ENCODE measurements around the gene AK2.

The AK2 gene

DNA sequence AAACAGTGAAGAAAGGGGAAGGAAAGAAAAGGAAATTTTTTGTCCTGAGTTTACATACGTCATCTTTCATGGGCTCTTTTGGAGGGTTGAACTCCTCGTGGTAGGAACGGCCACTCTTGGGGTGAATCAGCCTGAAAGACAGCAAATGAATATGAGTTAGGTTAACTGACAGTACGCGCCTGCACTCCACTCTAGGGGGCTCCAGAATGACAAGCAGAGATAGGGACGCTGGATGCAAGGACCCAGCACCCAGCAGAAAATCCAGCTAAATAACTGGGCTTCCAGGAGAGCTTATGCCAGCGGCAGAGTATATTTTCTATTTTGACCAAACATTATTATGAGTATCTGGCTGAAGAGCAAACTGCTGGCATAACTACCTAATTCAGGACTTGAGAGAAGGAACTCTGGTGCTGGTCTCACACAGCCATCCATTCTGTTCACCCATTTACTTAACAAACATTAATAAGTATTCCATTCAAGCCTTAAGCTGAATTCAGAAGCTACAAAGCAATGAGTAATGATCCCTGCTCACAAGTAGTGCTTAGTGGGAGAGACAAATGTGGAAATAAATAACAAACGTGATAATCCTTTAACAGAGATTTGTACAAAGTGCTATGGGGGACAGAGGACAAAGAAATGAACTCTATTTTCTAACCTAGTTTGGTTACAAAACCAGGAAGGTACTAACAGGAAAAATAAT lies 22.1 kb downstream of the AK2 start:
- H3K4me1 ChIP-seq (ENCODE audit: control insufficient read depth, insufficient read depth, low read length): no peaks in the 10 kb centered on the region
- H3K9me3 ChIP-seq (ENCODE audit: control insufficient read depth, insufficient read depth, low read depth, low read length): no peaks in the 10 kb centered on the region
- POLR2A ChIA-PET: interaction anchor here (0.6 to 1.6 kb wide), 2 partner anchors 50 to 243 kb away, joined by 3 to 5 read pairs; partner anchors contain the start of gene RNF19B
- H3K36me3 ChIP-seq (ENCODE audit: control insufficient read depth in 2 of 2, insufficient read depth in 1 of 2, low read length in 2 of 2): peaks cover 37 to 83% of the 10 kb centered on the region in 2 experiments
- CTCF ChIA-PET: interaction anchor here (0.6 to 1.5 kb wide), 4 partner anchors 8 to 134 kb away, joined by 3 to 4 read pairs (median 4); no protein-coding TSS in a partner anchor
- H3K4me3 ChIP-seq (ENCODE audit: low read depth, low read length): no peak overlapping the region
- no peak overlapping the region for H3K27ac ChIP-seq (ENCODE audit: extremely low read depth, low read depth, low read length)
- no peak for TF ChIP-seq ZEB2 (tag by site-specific recombination; IDR thresholded peaks at IDR 0.05)
- TF ChIP-seq ZNF610 (tag by site-specific recombination; IDR thresholded peaks at IDR 0.05; ENCODE audit: borderline replicate concordance): no peak
- no peak for TF ChIP-seq BCL11B (tag by site-specific recombination; IDR thresholded peaks at IDR 0.05; ENCODE audit: low read depth)
- TF ChIP-seq ZNF555 (tag by site-specific recombination; conservative IDR thresholded peaks at IDR 0.05): no peak
- no peak for TF ChIP-seq ZNF155 (tag by site-specific recombination; IDR thresholded peaks at IDR 0.05)
- no peak for TF ChIP-seq ZNF501 (tag by site-specific recombination; IDR thresholded peaks at IDR 0.05)
- no peak for TF ChIP-seq ZFP41 (tag by site-specific recombination; IDR thresholded peaks at IDR 0.05; ENCODE audit: borderline replicate concordance)

DNA sequence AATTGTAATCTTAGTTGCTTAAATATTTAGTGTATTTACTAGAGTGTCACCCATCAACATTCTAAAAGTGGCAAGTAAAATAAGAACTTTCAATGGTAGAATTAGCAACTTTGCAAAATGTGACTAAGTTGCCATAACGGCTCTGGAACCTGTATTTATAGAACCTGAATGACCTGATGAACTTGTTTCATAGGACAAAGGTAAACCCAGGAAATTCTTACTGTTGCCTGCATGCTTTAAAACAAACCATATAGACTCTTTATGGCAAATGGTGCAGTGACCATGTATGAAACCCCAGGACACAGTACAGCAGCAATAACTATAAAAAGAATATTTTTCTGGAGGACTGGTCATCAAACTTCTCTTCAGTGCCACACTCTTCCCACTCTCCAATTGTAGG lies 22.9 kb downstream of the AK2 start:
- Histone ChIP-seq H3K36me3 (ENCODE audit: control insufficient read depth in 2 of 2, insufficient read depth in 1 of 2, low read length in 2 of 2) (peaks cover 33 to 83% of the 10 kb centered on the region in 2 experiments), H3K4me3 (ENCODE audit: low read depth, low read length) (no peak overlapping the region), H3K9me3 (ENCODE audit: control insufficient read depth, insufficient read depth, low read depth, low read length) (no peaks in the 10 kb centered on the region), H3K27ac (ENCODE audit: extremely low read depth, low read depth, low read length) (no peak overlapping the region), H3K4me1 (ENCODE audit: control insufficient read depth, insufficient read depth, low read length) (no peaks in the 10 kb centered on the region)
- POLR2A ChIA-PET: no interaction called here
- TF ChIP-seq REPIN1 (tag by site-specific recombination; IDR thresholded peaks at IDR 0.05; ENCODE audit: low read depth) (no peak), ZNF701 (tag by site-specific recombination; IDR thresholded peaks at IDR 0.05) (no peak), ZNF658 (tag by site-specific recombination; IDR thresholded peaks at IDR 0.05) (no peak), ZNF404 (tag by site-specific recombination; IDR thresholded peaks at IDR 0.05) (no peak), ZNF48 (tag by site-specific recombination; IDR thresholded peaks at IDR 0.05) (no peak), ZNF830 (tag by site-specific recombination; IDR thresholded peaks at IDR 0.05; ENCODE audit: low read depth) (no peak), ZNF596 (tag by site-specific recombination; IDR thresholded peaks at IDR 0.05) (no peak), ZNF324 (tag by site-specific recombination; IDR thresholded peaks at IDR 0.05) (no peak), ZNF501 (tag by site-specific recombination; IDR thresholded peaks at IDR 0.05) (no peak), HOXD13 (CRISPR knock-in tag; IDR thresholded peaks at IDR 0.05; ENCODE audit: borderline replicate concordance) (no peak), SP2 (tag by site-specific recombination; IDR thresholded peaks at IDR 0.05) (no peak), ZNF274 (IDR thresholded peaks at IDR 0.05; ENCODE audit: low read length) (no peak), ZNF274 (tag by site-specific recombination; IDR thresholded peaks at IDR 0.05; ENCODE audit: borderline replicate concordance) (no peak)
- TF ChIP-seq, protein P1, sequence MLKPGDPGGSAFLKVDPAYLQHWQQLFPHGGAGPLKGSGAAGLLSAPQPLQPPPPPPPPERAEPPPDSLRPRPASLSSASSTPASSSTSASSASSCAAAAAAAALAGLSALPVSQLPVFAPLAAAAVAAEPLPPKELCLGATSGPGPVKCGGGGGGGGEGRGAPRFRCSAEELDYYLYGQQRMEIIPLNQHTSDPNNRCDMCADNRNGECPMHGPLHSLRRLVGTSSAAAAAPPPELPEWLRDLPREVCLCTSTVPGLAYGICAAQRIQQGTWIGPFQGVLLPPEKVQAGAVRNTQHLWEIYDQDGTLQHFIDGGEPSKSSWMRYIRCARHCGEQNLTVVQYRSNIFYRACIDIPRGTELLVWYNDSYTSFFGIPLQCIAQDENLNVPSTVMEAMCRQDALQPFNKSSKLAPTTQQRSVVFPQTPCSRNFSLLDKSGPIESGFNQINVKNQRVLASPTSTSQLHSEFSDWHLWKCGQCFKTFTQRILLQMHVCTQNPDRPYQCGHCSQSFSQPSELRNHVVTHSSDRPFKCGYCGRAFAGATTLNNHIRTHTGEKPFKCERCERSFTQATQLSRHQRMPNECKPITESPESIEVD (tag by site-specific recombination; IDR thresholded peaks at IDR 0.05): no peak
- TF ChIP-seq, protein P2, sequence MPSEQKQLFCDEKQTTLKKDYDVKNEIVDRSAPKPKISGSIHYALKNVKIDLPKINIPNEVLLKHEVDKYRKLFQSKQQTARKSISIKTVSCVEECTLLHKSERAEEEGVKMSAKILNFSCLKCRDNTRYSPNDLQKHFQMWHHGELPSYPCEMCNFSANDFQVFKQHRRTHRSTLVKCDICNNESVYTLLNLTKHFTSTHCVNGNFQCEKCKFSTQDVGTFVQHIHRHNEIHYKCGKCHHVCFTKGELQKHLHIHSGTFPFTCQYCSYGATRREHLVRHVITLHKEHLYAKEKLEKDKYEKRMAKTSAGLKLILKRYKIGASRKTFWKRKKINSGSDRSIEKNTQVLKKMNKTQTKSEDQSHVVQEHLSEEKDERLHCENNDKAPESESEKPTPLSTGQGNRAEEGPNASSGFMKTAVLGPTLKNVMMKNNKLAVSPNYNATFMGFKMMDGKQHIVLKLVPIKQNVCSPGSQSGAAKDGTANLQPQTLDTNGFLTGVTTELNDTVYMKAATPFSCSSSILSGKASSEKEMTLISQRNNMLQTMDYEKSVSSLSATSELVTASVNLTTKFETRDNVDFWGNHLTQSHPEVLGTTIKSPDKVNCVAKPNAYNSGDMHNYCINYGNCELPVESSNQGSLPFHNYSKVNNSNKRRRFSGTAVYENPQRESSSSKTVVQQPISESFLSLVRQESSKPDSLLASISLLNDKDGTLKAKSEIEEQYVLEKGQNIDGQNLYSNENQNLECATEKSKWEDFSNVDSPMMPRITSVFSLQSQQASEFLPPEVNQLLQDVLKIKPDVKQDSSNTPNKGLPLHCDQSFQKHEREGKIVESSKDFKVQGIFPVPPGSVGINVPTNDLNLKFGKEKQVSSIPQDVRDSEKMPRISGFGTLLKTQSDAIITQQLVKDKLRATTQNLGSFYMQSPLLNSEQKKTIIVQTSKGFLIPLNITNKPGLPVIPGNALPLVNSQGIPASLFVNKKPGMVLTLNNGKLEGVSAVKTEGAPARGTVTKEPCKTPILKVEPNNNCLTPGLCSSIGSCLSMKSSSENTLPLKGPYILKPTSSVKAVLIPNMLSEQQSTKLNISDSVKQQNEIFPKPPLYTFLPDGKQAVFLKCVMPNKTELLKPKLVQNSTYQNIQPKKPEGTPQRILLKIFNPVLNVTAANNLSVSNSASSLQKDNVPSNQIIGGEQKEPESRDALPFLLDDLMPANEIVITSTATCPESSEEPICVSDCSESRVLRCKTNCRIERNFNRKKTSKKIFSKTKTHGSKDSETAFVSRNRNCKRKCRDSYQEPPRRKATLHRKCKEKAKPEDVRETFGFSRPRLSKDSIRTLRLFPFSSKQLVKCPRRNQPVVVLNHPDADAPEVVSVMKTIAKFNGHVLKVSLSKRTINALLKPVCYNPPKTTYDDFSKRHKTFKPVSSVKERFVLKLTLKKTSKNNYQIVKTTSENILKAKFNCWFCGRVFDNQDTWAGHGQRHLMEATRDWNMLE (tag by site-specific recombination; conservative IDR thresholded peaks at IDR 0.05; ENCODE audit: low read depth): no peak
- TF ChIP-seq, protein P3, sequence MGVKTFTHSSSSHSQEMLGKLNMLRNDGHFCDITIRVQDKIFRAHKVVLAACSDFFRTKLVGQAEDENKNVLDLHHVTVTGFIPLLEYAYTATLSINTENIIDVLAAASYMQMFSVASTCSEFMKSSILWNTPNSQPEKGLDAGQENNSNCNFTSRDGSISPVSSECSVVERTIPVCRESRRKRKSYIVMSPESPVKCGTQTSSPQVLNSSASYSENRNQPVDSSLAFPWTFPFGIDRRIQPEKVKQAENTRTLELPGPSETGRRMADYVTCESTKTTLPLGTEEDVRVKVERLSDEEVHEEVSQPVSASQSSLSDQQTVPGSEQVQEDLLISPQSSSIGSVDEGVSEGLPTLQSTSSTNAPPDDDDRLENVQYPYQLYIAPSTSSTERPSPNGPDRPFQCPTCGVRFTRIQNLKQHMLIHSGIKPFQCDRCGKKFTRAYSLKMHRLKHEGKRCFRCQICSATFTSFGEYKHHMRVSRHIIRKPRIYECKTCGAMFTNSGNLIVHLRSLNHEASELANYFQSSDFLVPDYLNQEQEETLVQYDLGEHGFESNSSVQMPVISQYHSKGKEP (tag by site-specific recombination; IDR thresholded peaks at IDR 0.05): no peak
- TF ChIP-seq, protein P4, sequence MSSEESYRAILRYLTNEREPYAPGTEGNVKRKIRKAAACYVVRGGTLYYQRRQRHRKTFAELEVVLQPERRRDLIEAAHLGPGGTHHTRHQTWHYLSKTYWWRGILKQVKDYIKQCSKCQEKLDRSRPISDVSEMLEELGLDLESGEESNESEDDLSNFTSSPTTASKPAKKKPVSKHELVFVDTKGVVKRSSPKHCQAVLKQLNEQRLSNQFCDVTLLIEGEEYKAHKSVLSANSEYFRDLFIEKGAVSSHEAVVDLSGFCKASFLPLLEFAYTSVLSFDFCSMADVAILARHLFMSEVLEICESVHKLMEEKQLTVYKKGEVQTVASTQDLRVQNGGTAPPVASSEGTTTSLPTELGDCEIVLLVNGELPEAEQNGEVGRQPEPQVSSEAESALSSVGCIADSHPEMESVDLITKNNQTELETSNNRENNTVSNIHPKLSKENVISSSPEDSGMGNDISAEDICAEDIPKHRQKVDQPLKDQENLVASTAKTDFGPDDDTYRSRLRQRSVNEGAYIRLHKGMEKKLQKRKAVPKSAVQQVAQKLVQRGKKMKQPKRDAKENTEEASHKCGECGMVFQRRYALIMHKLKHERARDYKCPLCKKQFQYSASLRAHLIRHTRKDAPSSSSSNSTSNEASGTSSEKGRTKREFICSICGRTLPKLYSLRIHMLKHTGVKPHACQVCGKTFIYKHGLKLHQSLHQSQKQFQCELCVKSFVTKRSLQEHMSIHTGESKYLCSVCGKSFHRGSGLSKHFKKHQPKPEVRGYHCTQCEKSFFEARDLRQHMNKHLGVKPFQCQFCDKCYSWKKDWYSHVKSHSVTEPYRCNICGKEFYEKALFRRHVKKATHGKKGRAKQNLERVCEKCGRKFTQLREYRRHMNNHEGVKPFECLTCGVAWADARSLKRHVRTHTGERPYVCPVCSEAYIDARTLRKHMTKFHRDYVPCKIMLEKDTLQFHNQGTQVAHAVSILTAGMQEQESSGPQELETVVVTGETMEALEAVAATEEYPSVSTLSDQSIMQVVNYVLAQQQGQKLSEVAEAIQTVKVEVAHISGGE (tag by site-specific recombination; conservative IDR thresholded peaks at IDR 0.05; ENCODE audit: low read depth): no peak
- CTCF ChIA-PET: interaction anchor here (0.6 to 1.3 kb wide), 2 partner anchors 13 to 133 kb away, joined by 3 to 4 read pairs; no protein-coding TSS in a partner anchor

Data from HEK293 (cell line).